ENCODE data around the gene JADE3.

JADE3 gene

GRCh38 chrX:46912603-46913491, 626 bp downstream of the JADE3 start:
- Mint-ChIP-seq H3K4me3 (peak overlapping the region; percentile 70 to 75), H3K4me1 (ENCODE audit: low read depth in 2 of 2) (peaks cover 5 to 6% of the 10 kb centered on the region in 2 donors), H3K27me3 (peaks cover 30 to 31% of the 10 kb centered on the region in 2 donors), H3K36me3 (ENCODE audit: insufficient read depth) (peaks cover 3% of the 10 kb centered on the region), H3K9me3 (no peaks in the 10 kb centered on the region), H3K27ac (no peak overlapping the region)
- DNase-seq: peak in 2 of 3 experiments; percentile 12 to 14
- ATAC-seq (replicated peaks): peak; percentile 61

GRCh38 chrX:46913667-46914066, 1.4 kb downstream of the JADE3 start:
- Mint-ChIP-seq H3K27ac (peak overlapping the region in 1 of 2 donors; percentile 19), H3K36me3 (ENCODE audit: insufficient read depth) (peaks cover 3% of the 10 kb centered on the region), H3K27me3 (peaks cover 32 to 33% of the 10 kb centered on the region in 2 donors), H3K9me3 (no peaks in the 10 kb centered on the region), H3K4me1 (ENCODE audit: low read depth in 2 of 2) (peaks cover 5 to 6% of the 10 kb centered on the region in 2 donors), H3K4me3 (peak overlapping the region; percentile 70 to 75)
- ATAC-seq (replicated peaks): no peak
- no peak for DNase-seq

- ATAC-seq (replicated peaks) (no peak), DNase-seq (no peak)
- Mint-ChIP-seq H3K36me3 (ENCODE audit: insufficient read depth) (peaks cover 3% of the 10 kb centered on the region), H3K9me3 (no peaks in the 10 kb centered on the region), H3K27me3 (peaks cover 32 to 33% of the 10 kb centered on the region in 2 donors), H3K4me3 (no peak overlapping the region), H3K4me1 (ENCODE audit: low read depth in 2 of 2) (peaks cover 5 to 6% of the 10 kb centered on the region in 2 donors), H3K27ac (no peak overlapping the region)
Observed at GRCh38 chrX:46916273-46916672, 4.1 kb downstream of the JADE3 start.

GRCh38 chrX:46917622-46918021, 5.4 kb downstream of the JADE3 start:
- ATAC-seq (replicated peaks) (no peak), DNase-seq (no peak)
- H3K9me3 Mint-ChIP-seq: no peaks in the 10 kb centered on the region
- peak overlapping the region; percentile 73 to 85 for H3K27ac Mint-ChIP-seq
- H3K27me3 Mint-ChIP-seq: peaks cover 41 to 44% of the 10 kb centered on the region in 2 donors
- H3K4me3 Mint-ChIP-seq: no peak overlapping the region
- peaks cover 5 to 6% of the 10 kb centered on the region in 2 donors for H3K4me1 Mint-ChIP-seq (ENCODE audit: low read depth in 2 of 2)
- H3K36me3 Mint-ChIP-seq (ENCODE audit: insufficient read depth): peaks cover 3% of the 10 kb centered on the region

DNA sequence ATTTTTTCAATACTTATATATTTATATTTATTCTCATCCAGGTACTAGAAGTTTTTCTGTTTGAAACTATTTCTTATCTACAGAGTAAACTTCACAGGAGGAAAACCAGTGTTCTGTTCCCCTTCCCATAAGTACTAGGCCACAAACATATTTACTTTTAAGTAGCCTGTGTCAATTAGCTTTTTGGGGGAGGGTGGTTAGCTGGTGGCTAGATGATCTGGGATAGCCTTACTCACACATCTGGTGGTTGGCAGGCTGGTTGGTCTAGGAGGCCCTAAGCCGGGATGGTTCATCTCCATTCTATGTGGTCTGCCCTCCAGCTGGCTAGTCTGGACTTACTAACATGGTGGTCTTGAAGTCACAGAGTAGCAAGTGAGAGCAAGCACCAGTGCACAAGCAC, 6.2 kb downstream of the JADE3 start:
- ATAC-seq (replicated peaks) (no peak), DNase-seq (no peak)
- Mint-ChIP-seq H3K9me3 (no peaks in the 10 kb centered on the region), H3K36me3 (ENCODE audit: insufficient read depth) (peaks cover 3% of the 10 kb centered on the region), H3K27ac (no peak overlapping the region), H3K4me3 (no peak overlapping the region), H3K4me1 (ENCODE audit: low read depth in 2 of 2) (peaks cover 4 to 5% of the 10 kb centered on the region in 2 donors), H3K27me3 (peaks cover 43 to 46% of the 10 kb centered on the region in 2 donors)

GRCh38 chrX:46920235-46920634, 8.0 kb downstream of the JADE3 start:
- peaks cover 34 to 36% of the 10 kb centered on the region in 2 donors for H3K27me3 Mint-ChIP-seq

DNA sequence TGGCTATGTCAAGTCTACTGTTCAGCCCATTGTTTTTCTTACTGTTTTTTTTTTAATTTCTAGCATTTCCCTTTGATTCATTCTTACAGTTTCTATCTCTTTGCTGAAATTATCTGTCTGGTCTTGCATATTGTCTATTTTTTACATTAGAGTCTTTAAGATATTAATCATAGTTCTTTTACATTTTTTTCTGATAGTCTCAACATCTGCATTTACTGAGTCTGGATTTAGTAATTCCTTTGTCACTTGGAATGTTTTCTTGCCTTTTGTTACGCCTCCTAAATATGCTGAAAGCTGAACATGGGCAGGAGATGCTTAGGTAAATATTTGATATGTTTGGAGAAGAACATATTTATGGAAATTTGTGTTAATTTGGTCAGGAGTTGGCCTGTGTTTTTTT, 10.4 kb downstream of the JADE3 start:
- Mint-ChIP-seq H3K27me3 (peaks cover 15 to 19% of the 10 kb centered on the region in 2 donors), H3K9me3 (no peaks in the 10 kb centered on the region), H3K4me1 (ENCODE audit: low read depth in 2 of 2) (no peaks in the 10 kb centered on the region), H3K4me3 (no peak overlapping the region), H3K36me3 (ENCODE audit: insufficient read depth) (no peaks in the 10 kb centered on the region), H3K27ac (no peak overlapping the region)
- no peak for ATAC-seq (replicated peaks)
- DNase-seq: no peak

More at GRCh38 chrX:46920235-46920634, 8.0 kb downstream of the JADE3 start:
- H3K27ac Mint-ChIP-seq: no peak overlapping the region
- H3K36me3 Mint-ChIP-seq (ENCODE audit: insufficient read depth): peaks cover 3% of the 10 kb centered on the region
- H3K4me3 Mint-ChIP-seq: no peak overlapping the region
- no peaks in the 10 kb centered on the region for H3K4me1 Mint-ChIP-seq (ENCODE audit: low read depth in 2 of 2)
- ATAC-seq (replicated peaks): no peak
- no peaks in the 10 kb centered on the region for H3K9me3 Mint-ChIP-seq
- DNase-seq: no peak

- DNase-seq (no peak), ATAC-seq (replicated peaks) (no peak)
- peaks cover 12 to 15% of the 10 kb centered on the region in 2 donors for H3K27me3 Mint-ChIP-seq
- H3K27ac Mint-ChIP-seq: no peak overlapping the region
- H3K4me3 Mint-ChIP-seq: no peak overlapping the region
- no peaks in the 10 kb centered on the region for H3K36me3 Mint-ChIP-seq (ENCODE audit: insufficient read depth)
- H3K9me3 Mint-ChIP-seq: no peaks in the 10 kb centered on the region
- no peaks in the 10 kb centered on the region for H3K4me1 Mint-ChIP-seq (ENCODE audit: low read depth in 2 of 2)
Observed at GRCh38 chrX:46927718-46928117, 15.5 kb downstream of the JADE3 start.

- no peak for ATAC-seq (replicated peaks)
- Mint-ChIP-seq H3K27ac (no peak overlapping the region), H3K9me3 (no peaks in the 10 kb centered on the region), H3K36me3 (ENCODE audit: insufficient read depth) (peaks cover 3% of the 10 kb centered on the region), H3K27me3 (peaks cover 11 to 14% of the 10 kb centered on the region in 2 donors), H3K4me3 (no peak overlapping the region), H3K4me1 (ENCODE audit: low read depth in 2 of 2) (no peaks in the 10 kb centered on the region)
- no peak for DNase-seq
Observed at GRCh38 chrX:46929439-46930261, 17.4 kb downstream of the JADE3 start.

GRCh38 chrX:46935295-46935694, 23.1 kb downstream of the JADE3 start:
- ATAC-seq (replicated peaks) (no peak), DNase-seq (no peak)
- peaks cover 0 to 5% of the 10 kb centered on the region in 2 donors for H3K27me3 Mint-ChIP-seq
- no peak overlapping the region for H3K27ac Mint-ChIP-seq
- peaks cover 3% of the 10 kb centered on the region for H3K36me3 Mint-ChIP-seq (ENCODE audit: insufficient read depth)
- H3K4me3 Mint-ChIP-seq: no peak overlapping the region
- no peaks in the 10 kb centered on the region for H3K9me3 Mint-ChIP-seq
- no peaks in the 10 kb centered on the region for H3K4me1 Mint-ChIP-seq (ENCODE audit: low read depth in 2 of 2)

DNA sequence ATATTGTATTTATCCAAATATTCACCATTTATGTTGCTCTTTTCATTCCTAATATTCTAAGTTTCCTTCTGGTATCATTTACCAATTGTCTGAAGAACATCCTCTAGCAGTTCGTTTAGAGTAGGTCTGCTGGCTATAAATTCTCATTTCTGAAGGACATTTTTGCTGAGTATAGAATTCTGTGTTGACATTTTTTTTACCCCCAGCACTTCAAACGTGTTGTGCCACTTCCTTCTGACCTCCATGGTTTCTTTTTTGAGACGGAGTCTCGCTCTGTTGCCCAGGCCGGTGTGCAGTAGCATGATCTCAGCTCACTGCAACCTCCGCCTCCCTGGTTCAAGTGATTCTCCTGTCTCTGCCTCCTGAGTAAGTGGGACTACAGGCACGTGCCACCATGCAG, 26.4 kb downstream of the JADE3 start:
- ATAC-seq (replicated peaks) (no peak), DNase-seq (no peak)
- Mint-ChIP-seq H3K36me3 (ENCODE audit: insufficient read depth) (no peaks in the 10 kb centered on the region), H3K27me3 (peaks cover 10 to 19% of the 10 kb centered on the region in 2 donors), H3K27ac (no peak overlapping the region), H3K4me1 (ENCODE audit: low read depth in 2 of 2) (no peaks in the 10 kb centered on the region), H3K4me3 (no peak overlapping the region), H3K9me3 (no peaks in the 10 kb centered on the region)

DNA sequence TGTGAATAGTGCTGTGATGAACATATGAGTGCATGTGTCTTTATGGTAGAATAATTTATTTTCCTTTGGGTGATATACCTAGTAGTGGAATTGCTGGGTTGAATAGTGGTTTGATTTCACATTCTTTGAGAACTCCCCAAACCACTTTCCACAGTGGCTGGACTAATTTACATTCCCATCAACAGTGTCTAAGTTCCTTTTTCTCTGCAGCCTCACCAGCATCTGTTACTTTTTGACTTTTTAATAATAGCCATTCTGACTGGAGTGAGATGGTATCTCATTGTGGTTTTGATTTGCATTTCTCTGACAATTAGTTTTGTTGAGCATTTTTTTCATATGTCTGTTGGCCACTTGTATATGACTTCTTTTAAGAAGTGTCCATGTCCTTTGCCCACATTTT, 29.1 kb downstream of the JADE3 start:
- DNase-seq (no peak), ATAC-seq (replicated peaks) (no peak)
- H3K9me3 Mint-ChIP-seq: no peaks in the 10 kb centered on the region
- no peaks in the 10 kb centered on the region for H3K4me1 Mint-ChIP-seq (ENCODE audit: low read depth in 2 of 2)
- H3K4me3 Mint-ChIP-seq: no peak overlapping the region
- H3K36me3 Mint-ChIP-seq (ENCODE audit: insufficient read depth): no peaks in the 10 kb centered on the region
- no peak overlapping the region for H3K27ac Mint-ChIP-seq
- peaks cover 31 to 35% of the 10 kb centered on the region in 2 donors for H3K27me3 Mint-ChIP-seq

DNA sequence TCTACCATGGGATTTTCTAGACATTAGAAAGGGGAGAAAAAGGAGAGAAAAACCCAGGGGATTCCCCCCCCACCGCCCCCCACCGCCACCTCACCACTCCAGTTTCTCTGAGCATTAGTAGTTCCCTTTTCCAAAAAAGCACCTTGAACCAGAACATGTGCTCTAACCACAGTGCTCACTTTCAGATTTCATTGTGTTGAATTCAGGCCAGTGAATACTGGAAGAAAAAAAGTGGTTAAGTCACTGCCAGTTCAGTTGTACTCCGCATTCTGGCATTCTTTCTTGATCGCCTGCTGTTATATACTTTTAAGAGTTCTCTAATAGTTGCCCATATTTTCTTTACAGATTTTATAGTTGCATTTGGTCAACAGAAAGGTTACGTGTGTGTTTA, 40.9 kb downstream of the JADE3 start:
- ATAC-seq (replicated peaks) (no peak), DNase-seq (no peak)
- H3K9me3 Mint-ChIP-seq: no peaks in the 10 kb centered on the region
- no peak overlapping the region for H3K4me3 Mint-ChIP-seq
- peaks cover 0 to 1% of the 10 kb centered on the region in 2 donors for H3K4me1 Mint-ChIP-seq (ENCODE audit: low read depth in 2 of 2)
- no peak overlapping the region for H3K27ac Mint-ChIP-seq
- H3K27me3 Mint-ChIP-seq: peaks cover 9% of the 10 kb centered on the region in 2 donors
- no peaks in the 10 kb centered on the region for H3K36me3 Mint-ChIP-seq (ENCODE audit: insufficient read depth)
